ENCODE results near the gene PDPK1. TPM values are rescaled to one million over a fixed set of nuclear protein-coding genes. Genes with fewer than 3 reads are reported as not detected.

PDPK1 gene
- total RNA-seq, 1 experiment from 2014 or later = 57.4 TPM

- no peak for DNase-seq
- H3K27me3 Mint-ChIP-seq (ENCODE audit: unreplicated experiment) = no peaks in the 10 kb centered on the region
- intact Hi-C loops (cut with micrococcal nuclease; ENCODE audit: unreplicated experiment) = no loop called here
- no peaks in the 10 kb centered on the region for H3K9me3 Mint-ChIP-seq (ENCODE audit: low read depth, unreplicated experiment)
- no peak overlapping the region for H3K27ac Mint-ChIP-seq (ENCODE audit: unreplicated experiment)
- BruUV-seq (replicated peaks) = no TSS peak
- peaks cover 26% of the 10 kb centered on the region for H3K36me3 Mint-ChIP-seq (ENCODE audit: insufficient read depth, unreplicated experiment)
- no peak overlapping the region for H3K4me3 Mint-ChIP-seq (ENCODE audit: low read depth, unreplicated experiment)
- H3K4me1 Mint-ChIP-seq (ENCODE audit: low read depth, unreplicated experiment) = no peaks in the 10 kb centered on the region
- TF ChIP-seq, protein P1, sequence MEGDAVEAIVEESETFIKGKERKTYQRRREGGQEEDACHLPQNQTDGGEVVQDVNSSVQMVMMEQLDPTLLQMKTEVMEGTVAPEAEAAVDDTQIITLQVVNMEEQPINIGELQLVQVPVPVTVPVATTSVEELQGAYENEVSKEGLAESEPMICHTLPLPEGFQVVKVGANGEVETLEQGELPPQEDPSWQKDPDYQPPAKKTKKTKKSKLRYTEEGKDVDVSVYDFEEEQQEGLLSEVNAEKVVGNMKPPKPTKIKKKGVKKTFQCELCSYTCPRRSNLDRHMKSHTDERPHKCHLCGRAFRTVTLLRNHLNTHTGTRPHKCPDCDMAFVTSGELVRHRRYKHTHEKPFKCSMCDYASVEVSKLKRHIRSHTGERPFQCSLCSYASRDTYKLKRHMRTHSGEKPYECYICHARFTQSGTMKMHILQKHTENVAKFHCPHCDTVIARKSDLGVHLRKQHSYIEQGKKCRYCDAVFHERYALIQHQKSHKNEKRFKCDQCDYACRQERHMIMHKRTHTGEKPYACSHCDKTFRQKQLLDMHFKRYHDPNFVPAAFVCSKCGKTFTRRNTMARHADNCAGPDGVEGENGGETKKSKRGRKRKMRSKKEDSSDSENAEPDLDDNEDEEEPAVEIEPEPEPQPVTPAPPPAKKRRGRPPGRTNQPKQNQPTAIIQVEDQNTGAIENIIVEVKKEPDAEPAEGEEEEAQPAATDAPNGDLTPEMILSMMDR (IDR thresholded peaks at IDR 0.05; ENCODE audit: unreplicated experiment) = no peak
- CTCF ChIA-PET = no interaction called here
Observed at GRCh38 chr16:2587891-2588565, 50.2 kb downstream of the PDPK1 start.

DNA sequence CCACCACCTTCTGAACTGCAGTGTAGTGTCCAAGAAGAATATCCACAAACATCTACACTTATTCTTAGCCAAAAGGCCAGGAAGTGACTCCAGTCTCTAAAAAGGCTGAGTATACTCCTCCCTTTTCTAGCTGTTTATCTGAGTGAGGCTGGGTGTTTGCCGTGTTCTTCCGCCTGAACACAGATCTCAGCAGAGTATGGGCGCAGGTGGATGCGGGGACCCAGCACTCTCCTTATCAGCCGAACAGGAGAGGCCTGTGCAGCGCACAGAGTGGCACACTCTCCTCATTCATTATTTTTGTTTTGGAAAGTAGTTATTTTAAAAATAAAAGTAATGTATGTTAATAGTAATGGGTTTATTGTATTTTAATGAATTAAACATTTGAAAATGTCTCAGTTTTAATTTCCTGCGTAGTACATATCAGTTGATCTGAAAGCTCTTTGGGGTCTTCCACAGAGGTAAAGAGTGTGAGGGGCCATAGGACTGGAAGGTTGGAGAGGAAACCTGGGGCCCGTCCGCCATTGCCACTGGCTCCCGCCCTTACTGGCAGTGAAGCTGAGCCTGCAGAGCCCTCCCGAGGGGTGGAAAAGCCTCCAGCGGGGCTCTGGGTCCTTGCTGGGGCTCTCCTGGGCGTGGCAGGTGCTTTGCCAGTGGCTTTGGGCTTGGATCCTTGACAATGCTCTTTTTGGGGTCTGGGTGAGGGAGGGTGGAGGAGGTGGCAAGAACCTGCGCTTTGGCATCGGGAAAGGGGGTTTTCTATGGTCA lies 53.8 kb downstream of the PDPK1 start:
- TF ChIP-seq, protein P1 (IDR thresholded peaks at IDR 0.05; ENCODE audit: unreplicated experiment) = no peak
- Mint-ChIP-seq H3K36me3 (ENCODE audit: insufficient read depth, unreplicated experiment) (peaks cover 38% of the 10 kb centered on the region), H3K9me3 (ENCODE audit: low read depth, unreplicated experiment) (no peaks in the 10 kb centered on the region), H3K27me3 (ENCODE audit: unreplicated experiment) (no peaks in the 10 kb centered on the region), H3K4me3 (ENCODE audit: low read depth, unreplicated experiment) (no peak overlapping the region), H3K27ac (ENCODE audit: unreplicated experiment) (no peak overlapping the region), H3K4me1 (ENCODE audit: low read depth, unreplicated experiment) (no peaks in the 10 kb centered on the region)
- BruUV-seq (replicated peaks) = no TSS peak
- intact Hi-C loops (cut with micrococcal nuclease; ENCODE audit: unreplicated experiment) = no loop called here
- CTCF ChIA-PET = no interaction called here
- DNase-seq = no peak

- Mint-ChIP-seq H3K36me3 (ENCODE audit: insufficient read depth, unreplicated experiment) (peaks cover 31% of the 10 kb centered on the region), H3K27me3 (ENCODE audit: unreplicated experiment) (no peaks in the 10 kb centered on the region), H3K4me3 (ENCODE audit: low read depth, unreplicated experiment) (no peak overlapping the region), H3K9me3 (ENCODE audit: low read depth, unreplicated experiment) (no peaks in the 10 kb centered on the region), H3K27ac (ENCODE audit: unreplicated experiment) (no peak overlapping the region), H3K4me1 (ENCODE audit: low read depth, unreplicated experiment) (no peaks in the 10 kb centered on the region)
- intact Hi-C loops (cut with micrococcal nuclease; ENCODE audit: unreplicated experiment) = no loop called here
- TF ChIP-seq, protein P1 (IDR thresholded peaks at IDR 0.05; ENCODE audit: unreplicated experiment) = no peak
- no TSS peak for BruUV-seq (replicated peaks)
- no peak for DNase-seq
- CTCF ChIA-PET = no interaction called here
Observed at GRCh38 chr16:2592786-2593185, 55.0 kb downstream of the PDPK1 start.

- TF ChIP-seq, protein P1 (IDR thresholded peaks at IDR 0.05; ENCODE audit: unreplicated experiment) = no peak
- intact Hi-C loops (cut with micrococcal nuclease; ENCODE audit: unreplicated experiment) = no loop called here
- BruUV-seq (replicated peaks) = no TSS peak
- H3K36me3 Mint-ChIP-seq (ENCODE audit: insufficient read depth, unreplicated experiment) = peaks cover 28% of the 10 kb centered on the region
- H3K27me3 Mint-ChIP-seq (ENCODE audit: unreplicated experiment) = no peaks in the 10 kb centered on the region
- no peaks in the 10 kb centered on the region for H3K4me1 Mint-ChIP-seq (ENCODE audit: low read depth, unreplicated experiment)
- no peaks in the 10 kb centered on the region for H3K9me3 Mint-ChIP-seq (ENCODE audit: low read depth, unreplicated experiment)
- no peak overlapping the region for H3K4me3 Mint-ChIP-seq (ENCODE audit: low read depth, unreplicated experiment)
- no peak for DNase-seq
- CTCF ChIA-PET = no interaction called here
- H3K27ac Mint-ChIP-seq (ENCODE audit: unreplicated experiment) = no peak overlapping the region
Observed at GRCh38 chr16:2595393-2596205, 57.8 kb downstream of the PDPK1 start.
